HCT116 (cell line): ENCODE results near the gene HSPB7.

ENCODE experiments used
- CBX3 ChIP-seq: IDR thresholded peaks from 2 replicates; pipeline ENCODE4 v1.6.1; 2012; ENCODE audit warnings: low read depth
- CEBPB ChIP-seq: IDR thresholded peaks from 2 replicates; pipeline ENCODE4 v1.6.1; 2012; ENCODE audit warnings: low read depth
- EGR1 ChIP-seq: IDR thresholded peaks from 2 replicates; pipeline ENCODE4 v1.6.1; 2012; ENCODE audit warnings: low read depth
- ELF1 ChIP-seq: IDR thresholded peaks from 2 replicates; pipeline ENCODE4 v1.6.1; 2012; ENCODE audit warnings: low read depth, borderline replicate concordance
- EZH2 ChIP-seq: fragments of 200-600 bp; sonication (generic); IDR thresholded peaks from 2 replicates; pipeline ENCODE4 v1.6.1; 2017; ENCODE audit warnings: antibody characterized with exemption, mixed run types
- POLR2A ChIP-seq: IDR thresholded peaks from 2 replicates; pipeline ENCODE4 v1.7.0; 2011; ENCODE audit warnings: borderline replicate concordance; ENCODE audit not compliant: insufficient read depth, insufficient read length; ENCODE audit errors: extremely low read depth
- POLR2AphosphoS5 ChIP-seq: IDR thresholded peaks from 2 replicates; pipeline ENCODE4 v1.6.1; 2011; ENCODE audit warnings: mild to moderate bottlenecking, low read depth, low read length, moderate library complexity
- RAD21 ChIP-seq: IDR thresholded peaks from 2 replicates; pipeline ENCODE4 v1.6.1; 2012; ENCODE audit warnings: low read depth, mild to moderate bottlenecking
- ZFX ChIP-seq: fragments of 450-650 bp; IDR thresholded peaks from 2 replicates; pipeline ENCODE4 v1.6.1; 2017
- TF ChIP-seq, protein P1 (sequence below), 3 experiments: fragments of 200-600 bp in 1 of 3; sonication (generic) in 1 of 3; IDR thresholded peaks in 2 of 3; conservative IDR thresholded peaks in 1 of 3; 2 replicates each; pipeline ENCODE4 v1.5.1; 2012 to 2017; ENCODE audit warnings: low read depth in 2 of 3, low read length in 2 of 3, antibody characterized with exemption in 1 of 3, borderline replicate concordance in 1 of 3, control low read depth in 1 of 3, mild to moderate bottlenecking in 1 of 3, mixed read lengths in 1 of 3, mixed run types in 1 of 3, moderate library complexity in 1 of 3; ENCODE audit not compliant: insufficient read depth in 1 of 3
- TF ChIP-seq, protein P2 (sequence below): IDR thresholded peaks from 2 replicates; pipeline ENCODE4 v1.6.1; 2012; ENCODE audit warnings: low read depth
- TF ChIP-seq, protein P3 (sequence below): IDR thresholded peaks from 2 replicates; pipeline ENCODE4 v1.6.1; 2011; ENCODE audit warnings: mild to moderate bottlenecking, low read length, moderate library complexity; ENCODE audit not compliant: insufficient replicate concordance; ENCODE audit errors: extremely low read depth

DNA sequence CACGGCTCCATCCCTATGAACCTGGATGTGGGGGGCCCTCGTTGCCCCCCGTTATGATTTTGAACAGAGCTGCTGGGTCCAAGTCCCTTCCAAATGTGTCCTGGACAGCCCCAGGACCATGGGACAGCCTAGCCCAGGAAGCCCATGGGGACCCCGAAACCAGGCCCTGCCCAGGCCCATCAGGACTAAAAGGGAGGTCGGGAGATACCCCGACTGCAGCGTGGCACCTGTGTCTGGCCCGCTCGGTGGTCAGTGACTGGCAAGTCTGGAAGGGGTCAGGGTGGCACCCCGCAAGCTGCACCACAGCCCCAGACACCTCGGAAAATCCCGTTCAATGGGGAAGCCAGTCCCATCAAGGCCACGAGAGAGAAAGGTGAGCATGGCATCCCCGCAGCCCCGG lies 24.2 kb downstream of the HSPB7 start:
- TF ChIP-seq, protein P1, sequence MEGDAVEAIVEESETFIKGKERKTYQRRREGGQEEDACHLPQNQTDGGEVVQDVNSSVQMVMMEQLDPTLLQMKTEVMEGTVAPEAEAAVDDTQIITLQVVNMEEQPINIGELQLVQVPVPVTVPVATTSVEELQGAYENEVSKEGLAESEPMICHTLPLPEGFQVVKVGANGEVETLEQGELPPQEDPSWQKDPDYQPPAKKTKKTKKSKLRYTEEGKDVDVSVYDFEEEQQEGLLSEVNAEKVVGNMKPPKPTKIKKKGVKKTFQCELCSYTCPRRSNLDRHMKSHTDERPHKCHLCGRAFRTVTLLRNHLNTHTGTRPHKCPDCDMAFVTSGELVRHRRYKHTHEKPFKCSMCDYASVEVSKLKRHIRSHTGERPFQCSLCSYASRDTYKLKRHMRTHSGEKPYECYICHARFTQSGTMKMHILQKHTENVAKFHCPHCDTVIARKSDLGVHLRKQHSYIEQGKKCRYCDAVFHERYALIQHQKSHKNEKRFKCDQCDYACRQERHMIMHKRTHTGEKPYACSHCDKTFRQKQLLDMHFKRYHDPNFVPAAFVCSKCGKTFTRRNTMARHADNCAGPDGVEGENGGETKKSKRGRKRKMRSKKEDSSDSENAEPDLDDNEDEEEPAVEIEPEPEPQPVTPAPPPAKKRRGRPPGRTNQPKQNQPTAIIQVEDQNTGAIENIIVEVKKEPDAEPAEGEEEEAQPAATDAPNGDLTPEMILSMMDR (IDR thresholded peaks at IDR 0.05 in 2 of 3, conservative IDR thresholded peaks at IDR 0.05 in 1 of 3; ENCODE audit: borderline replicate concordance in 1 of 3, insufficient read depth in 1 of 3, low read depth in 2 of 3, low read length in 2 of 3): no peak
- TF ChIP-seq EZH2 (no peak), RAD21 (no peak), POLR2A (no peak), POLR2AphosphoS5 (no peak), CBX3 (no peak), ELF1 (no peak), EGR1 (no peak), CEBPB (no peak), ZFX (no peak)
- TF ChIP-seq, protein P2, sequence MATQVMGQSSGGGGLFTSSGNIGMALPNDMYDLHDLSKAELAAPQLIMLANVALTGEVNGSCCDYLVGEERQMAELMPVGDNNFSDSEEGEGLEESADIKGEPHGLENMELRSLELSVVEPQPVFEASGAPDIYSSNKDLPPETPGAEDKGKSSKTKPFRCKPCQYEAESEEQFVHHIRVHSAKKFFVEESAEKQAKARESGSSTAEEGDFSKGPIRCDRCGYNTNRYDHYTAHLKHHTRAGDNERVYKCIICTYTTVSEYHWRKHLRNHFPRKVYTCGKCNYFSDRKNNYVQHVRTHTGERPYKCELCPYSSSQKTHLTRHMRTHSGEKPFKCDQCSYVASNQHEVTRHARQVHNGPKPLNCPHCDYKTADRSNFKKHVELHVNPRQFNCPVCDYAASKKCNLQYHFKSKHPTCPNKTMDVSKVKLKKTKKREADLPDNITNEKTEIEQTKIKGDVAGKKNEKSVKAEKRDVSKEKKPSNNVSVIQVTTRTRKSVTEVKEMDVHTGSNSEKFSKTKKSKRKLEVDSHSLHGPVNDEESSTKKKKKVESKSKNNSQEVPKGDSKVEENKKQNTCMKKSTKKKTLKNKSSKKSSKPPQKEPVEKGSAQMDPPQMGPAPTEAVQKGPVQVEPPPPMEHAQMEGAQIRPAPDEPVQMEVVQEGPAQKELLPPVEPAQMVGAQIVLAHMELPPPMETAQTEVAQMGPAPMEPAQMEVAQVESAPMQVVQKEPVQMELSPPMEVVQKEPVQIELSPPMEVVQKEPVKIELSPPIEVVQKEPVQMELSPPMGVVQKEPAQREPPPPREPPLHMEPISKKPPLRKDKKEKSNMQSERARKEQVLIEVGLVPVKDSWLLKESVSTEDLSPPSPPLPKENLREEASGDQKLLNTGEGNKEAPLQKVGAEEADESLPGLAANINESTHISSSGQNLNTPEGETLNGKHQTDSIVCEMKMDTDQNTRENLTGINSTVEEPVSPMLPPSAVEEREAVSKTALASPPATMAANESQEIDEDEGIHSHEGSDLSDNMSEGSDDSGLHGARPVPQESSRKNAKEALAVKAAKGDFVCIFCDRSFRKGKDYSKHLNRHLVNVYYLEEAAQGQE: no peak
- TF ChIP-seq, protein P3, sequence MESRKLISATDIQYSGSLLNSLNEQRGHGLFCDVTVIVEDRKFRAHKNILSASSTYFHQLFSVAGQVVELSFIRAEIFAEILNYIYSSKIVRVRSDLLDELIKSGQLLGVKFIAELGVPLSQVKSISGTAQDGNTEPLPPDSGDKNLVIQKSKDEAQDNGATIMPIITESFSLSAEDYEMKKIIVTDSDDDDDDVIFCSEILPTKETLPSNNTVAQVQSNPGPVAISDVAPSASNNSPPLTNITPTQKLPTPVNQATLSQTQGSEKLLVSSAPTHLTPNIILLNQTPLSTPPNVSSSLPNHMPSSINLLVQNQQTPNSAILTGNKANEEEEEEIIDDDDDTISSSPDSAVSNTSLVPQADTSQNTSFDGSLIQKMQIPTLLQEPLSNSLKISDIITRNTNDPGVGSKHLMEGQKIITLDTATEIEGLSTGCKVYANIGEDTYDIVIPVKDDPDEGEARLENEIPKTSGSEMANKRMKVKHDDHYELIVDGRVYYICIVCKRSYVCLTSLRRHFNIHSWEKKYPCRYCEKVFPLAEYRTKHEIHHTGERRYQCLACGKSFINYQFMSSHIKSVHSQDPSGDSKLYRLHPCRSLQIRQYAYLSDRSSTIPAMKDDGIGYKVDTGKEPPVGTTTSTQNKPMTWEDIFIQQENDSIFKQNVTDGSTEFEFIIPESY: no peak
